GM19467 (cell line): Measurements from ENCODE around the gene ACTL8.

ENCODE experiments used
- ATAC-seq: cut with Tn5 transposase; IDR thresholded peaks from one replicate; pipeline ENCODE4 v1.9.1; 2021; ENCODE audit warnings: mild to moderate bottlenecking, moderate library complexity; ENCODE audit not compliant: unreplicated experiment

Gene ACTL8, protein sequence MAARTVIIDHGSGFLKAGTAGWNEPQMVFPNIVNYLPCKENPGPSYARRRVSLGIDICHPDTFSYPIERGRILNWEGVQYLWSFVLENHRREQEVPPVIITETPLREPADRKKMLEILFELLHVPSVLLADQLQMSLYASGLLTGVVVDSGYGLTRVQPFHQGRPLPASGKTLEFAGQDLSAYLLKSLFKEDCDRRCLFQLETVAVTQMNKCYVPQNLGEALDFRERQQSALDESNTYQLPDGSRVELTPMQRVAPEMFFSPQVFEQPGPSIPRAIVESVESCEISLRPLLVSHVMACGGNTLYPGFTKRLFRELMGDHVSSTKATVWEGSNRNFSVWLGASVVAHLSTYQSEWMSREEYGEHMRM

DNA sequence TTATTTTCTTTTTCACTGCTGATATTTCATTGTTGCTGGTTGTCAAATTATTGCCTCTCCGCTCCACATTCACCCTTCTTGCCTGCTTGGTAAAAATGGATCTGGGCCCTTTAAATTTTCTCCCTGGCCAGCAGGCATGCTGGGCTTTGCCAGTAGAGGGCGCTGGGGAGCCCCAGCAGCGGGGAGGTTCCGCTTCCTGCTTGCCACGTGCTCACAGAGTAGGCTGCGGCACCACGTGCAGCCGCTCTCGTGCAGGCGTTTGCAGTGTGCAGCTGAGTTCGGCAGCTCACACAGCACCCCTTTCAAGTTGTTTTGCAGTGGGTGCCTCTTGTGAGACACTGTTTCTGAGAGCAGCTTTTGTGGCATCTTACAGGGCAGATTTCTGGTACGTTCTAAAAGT, at the start of gene ACTL8:
Gene ACTL8 (plus strand): TSS at position 214 of the 400 bp plus-strand sequence. CDS start 67,676 bp downstream, outside the sequence.
- ATAC-seq: no peak

DNA sequence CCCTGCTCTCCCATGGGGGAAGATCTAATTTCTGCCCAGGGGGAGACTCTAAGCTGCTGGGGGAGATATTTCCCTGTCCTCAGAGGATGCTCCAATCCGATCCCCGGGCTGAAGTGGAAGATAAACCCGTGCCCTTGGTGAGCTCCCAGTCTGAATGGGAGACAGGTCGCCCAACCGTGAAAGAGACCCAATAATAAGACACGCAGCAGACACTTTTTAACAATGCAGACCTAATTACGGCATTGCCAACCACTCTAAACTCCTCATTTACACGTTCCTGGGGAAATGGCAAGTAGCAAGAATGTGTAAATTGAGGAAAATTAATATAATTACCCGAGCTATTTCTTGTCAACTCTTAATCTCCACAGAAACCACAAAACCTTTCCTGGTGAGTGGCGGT, 48.7 kb upstream of the ACTL8 start:
- ATAC-seq: no peak

DNA sequence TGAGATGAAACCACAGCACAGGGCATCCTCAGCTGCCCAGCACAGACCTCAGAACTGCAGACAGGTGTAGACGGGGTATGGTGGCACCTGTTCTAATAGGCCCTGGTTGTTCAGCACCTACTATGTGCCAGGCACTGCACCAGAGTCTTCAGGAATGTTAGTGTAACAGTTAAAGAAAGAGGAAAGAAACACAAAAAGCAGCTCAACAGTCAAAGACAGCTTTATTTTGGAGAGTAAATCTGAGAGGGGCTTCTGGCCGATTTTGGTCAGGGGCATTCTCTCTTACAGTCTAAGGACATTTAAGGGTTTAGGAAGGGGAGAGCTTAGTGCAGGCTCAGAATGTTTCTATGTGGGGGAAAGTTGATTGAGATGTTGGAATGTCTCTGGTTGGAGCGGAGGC, 45.2 kb upstream of the ACTL8 start:
- ATAC-seq: no peak

GRCh38 chr1:17710889-17711576, 44.1 kb upstream of the ACTL8 start:
- ATAC-seq: no peak

GRCh38 chr1:17711577-17711910, 43.6 kb upstream of the ACTL8 start:
- ATAC-seq: no peak

DNA sequence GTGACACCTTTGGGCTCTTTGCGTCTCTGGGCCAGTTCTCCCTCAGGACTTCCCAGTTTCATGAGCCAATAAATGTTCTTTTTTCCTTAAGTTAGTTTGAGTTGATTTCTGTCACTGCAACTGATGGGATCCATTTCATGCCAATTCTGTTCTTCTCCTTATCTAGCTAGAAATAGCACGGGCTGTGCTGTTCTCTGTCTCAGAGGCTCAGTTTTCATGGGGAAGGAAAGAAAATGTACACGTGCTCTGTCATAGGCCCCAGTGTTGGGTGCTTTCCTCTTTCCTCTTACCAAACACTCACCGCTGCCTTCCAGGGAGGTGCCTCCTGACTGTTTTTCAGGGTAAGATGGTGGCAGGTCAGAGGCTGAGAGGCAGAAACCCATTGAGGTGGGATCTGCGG, 43.2 kb upstream of the ACTL8 start:
- ATAC-seq: no peak

DNA sequence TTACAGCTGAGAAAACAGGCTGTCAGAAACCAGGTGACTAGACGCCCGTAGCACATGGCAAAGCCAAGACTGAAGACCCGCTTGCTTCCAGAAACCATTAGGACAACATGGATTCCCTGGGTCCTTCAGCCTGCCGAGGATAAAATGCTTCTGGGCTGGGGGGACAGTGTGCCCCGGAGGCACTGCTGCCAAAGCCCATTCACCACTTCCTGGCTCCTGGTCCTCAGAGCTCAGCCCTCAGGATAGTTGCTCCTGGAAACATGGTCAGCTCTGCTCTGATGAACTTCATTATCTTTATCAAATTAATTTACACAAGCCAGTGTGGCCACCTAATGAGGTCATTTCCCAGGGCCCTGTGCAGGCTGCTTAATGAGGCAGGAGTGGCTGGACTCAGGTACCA, 41.1 kb upstream of the ACTL8 start:
- no peak for ATAC-seq

GRCh38 chr1:17717594-17718535, 37.3 kb upstream of the ACTL8 start:
- no peak for ATAC-seq

DNA sequence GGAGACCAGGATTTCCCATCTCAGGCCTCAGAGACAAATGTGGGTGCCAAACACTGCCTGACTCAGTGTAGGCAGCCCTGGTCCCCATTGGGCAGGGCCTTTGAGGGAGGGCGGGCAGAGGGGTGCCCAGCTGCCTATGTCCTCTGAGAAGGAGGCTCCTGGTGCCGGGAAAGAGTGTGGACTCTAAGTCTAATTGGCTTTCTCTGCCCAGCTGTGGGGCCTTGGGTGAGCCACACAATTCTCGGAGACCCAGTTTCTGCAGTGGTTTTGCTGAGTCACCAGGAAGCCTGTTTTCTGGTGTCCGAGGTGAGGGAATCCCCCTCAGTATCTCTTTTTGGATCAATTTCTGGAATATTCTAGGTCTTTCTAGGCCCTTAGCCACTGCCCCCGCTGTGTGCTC, 35.3 kb upstream of the ACTL8 start:
- ATAC-seq: no peak

DNA sequence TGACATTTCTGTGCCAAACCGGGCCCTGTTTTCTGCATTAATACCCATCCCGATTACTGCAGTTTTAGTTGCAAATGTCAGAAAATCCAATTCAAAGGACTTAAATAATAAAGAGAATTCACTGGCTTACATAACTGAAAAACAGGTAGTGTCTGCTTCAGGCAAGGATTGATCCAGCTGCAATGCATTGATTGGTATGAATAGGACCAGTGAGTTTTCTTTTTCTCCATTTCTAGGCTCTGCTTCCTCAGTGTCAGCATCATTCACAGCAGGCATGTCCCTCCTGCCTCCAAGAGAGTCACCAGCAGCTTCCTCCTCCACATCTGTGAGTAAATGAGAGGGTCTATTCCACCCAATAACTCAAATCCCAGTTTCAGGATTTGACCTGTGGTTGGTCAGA, 33.7 kb upstream of the ACTL8 start:
- ATAC-seq: no peak

- no peak for ATAC-seq
Measured at GRCh38 chr1:17723684-17724083, 31.4 kb upstream of the ACTL8 start.

DNA sequence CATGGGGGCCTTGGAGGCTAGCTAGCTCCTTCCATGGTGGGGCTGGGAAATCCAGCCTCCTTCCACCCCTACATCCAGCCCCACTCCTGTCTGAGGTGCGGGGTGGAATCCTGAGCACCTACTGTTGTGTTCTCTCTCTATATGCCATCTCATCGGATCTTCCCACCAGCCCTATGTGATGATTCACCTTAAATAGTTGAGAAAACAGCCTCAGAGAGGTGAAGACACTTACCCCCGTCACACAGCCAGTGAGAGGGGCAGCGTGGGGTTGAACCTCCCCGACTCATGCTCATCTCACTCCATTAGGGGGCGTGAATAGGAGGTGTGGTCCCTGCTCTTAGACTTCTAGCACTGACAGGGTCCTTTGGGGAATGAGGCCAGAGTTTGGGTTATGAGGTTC, 31.0 kb upstream of the ACTL8 start:
- no peak for ATAC-seq

GRCh38 chr1:17725084-17725719, 29.9 kb upstream of the ACTL8 start:
- no peak for ATAC-seq

DNA sequence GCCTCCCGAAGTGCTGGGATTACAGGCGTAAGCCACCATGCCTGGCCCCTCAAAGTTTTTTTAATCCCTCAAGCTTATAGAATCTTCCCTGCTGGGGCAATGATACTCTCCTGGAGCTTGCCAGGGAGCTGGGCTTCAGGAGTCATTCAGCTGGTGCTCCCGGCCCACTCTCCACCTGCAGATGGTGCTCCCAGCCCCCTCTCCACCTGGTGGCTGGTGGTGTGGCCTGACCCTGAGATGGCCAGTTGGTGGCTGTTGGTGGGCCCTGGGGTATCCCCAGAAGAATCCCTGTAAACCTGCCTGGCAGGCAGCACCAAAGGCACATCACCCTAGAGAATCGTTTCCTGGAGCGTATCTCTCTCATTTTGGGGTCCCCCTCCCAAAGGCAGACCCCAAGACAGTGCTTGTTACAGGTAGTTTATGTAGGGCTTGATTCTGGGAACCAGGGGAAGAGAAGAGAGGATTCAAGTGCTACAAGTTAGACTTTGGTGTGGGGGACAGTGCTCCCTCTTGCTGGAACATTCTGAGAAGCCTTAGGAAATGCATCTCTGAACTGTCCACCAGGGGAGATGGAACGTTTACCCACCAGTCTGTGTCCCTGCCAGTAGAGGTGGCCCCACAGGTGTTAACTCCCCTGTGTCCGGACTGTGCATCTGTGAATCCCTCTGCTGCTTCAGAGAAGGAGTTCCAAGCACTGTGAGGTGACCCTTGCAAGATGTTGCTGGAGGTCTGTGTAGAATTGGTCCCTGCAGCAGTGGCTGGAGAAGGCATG, 29.1 kb upstream of the ACTL8 start:
- no peak for ATAC-seq

DNA sequence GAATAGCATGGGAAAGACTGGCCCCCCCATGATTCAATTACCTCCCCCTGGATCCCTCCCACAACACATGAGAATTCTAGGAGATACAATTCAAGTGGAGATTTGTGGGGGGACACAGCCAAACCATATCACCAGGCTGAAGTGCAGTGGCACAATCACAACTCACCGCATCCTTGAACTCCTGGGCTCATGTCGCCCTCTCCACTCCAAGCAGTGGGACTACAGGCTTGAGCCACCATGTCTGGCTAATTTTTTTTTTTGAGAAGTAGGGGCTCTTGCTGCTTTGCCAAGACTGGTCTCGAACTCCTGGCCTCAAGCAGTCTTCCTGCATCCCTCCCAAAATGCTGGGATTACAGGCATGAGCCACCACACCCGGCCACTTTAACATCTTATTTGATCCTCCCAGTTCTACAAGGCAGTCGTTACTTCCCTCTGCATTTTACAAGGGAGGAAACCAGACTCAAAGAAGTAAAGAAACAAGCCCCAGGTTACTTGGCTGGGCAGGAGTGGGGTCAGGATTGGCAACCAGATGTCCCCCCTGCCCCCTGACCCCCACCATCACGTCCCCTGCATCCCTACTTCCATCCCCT, 26.9 kb upstream of the ACTL8 start:
- no peak for ATAC-seq

DNA sequence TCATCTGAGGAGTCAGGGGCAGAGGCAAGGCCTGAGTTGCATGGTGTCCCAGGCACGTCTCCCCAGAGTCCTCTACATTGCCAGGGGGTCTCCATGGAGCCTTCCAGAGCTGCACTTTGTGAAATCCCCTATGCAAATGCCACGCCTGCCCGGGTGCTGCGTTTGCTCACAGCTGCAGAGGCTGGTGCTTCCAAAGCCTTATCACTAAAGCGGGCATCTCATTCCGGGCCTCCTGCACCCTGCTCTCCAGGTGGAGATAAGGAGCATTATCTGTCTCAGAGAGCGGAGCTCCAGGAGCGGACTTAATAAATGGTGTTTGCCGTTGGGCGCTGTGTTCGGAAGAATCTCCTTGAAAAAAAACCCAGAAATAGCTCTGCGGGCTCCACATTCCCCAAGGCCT, 25.9 kb upstream of the ACTL8 start:
- ATAC-seq: no peak

- no peak for ATAC-seq
Measured at GRCh38 chr1:17729909-17730308, 25.2 kb upstream of the ACTL8 start.

- no peak for ATAC-seq
Measured at GRCh38 chr1:17731460-17731859, 23.7 kb upstream of the ACTL8 start.

- no peak for ATAC-seq
Measured at GRCh38 chr1:17732475-17732874, 22.7 kb upstream of the ACTL8 start.

DNA sequence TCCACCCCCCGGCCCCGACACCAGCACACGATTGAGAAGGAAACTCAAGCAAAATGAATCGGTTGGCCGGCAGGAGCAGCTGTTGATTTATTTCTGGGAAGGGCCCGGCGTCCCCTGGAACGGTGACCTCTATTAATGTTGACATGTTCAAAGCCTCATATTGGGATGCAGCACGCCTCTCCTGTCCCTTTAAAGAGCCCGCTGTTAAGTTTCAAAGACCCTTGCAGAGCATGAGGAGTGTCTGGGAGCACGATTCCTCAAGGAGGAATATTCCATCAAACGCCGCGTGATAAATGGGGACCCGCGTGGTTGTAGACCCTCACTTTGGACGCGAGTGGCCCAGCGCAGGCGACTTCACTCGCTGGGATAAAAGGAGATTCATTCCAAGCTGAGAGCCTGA, 21.5 kb upstream of the ACTL8 start:
- ATAC-seq: no peak
